Trophoblast cell (in vitro differentiated cells and primary cell): ENCODE data around the gene INTU.

Experiments used
- DNase-seq, 2 donors: peaks; one replicate each; pipeline ENCODE4 v3.0.0-alpha.2; 2016
- H2AFZ ChIP-seq: 2 replicates; pipeline ENCODE4 v1.6.1; 2013; ENCODE audit warnings: low read length, moderate library complexity, mild to moderate bottlenecking; ENCODE audit not compliant: insufficient read depth, poor library complexity
- H2AK5ac ChIP-seq: 2 replicates; pipeline ENCODE4 v1.6.1; 2013; ENCODE audit warnings: mild to moderate bottlenecking, low read length
- H2BK120ac ChIP-seq: 2 replicates; pipeline ENCODE4 v1.6.1; 2013; ENCODE audit warnings: low read length, mild to moderate bottlenecking, moderate library complexity; ENCODE audit not compliant: insufficient read depth, poor library complexity
- H2BK12ac ChIP-seq: 2 replicates; pipeline ENCODE4 v1.6.1; 2013; ENCODE audit warnings: mild to moderate bottlenecking, low read length, moderate library complexity
- H2BK5ac ChIP-seq: 2 replicates; pipeline ENCODE4 v1.6.1; 2013; ENCODE audit warnings: low read length, low read depth, moderate library complexity, mild to moderate bottlenecking; ENCODE audit not compliant: poor library complexity
- H3K14ac ChIP-seq: 2 replicates; pipeline ENCODE4 v1.6.1; 2013; ENCODE audit warnings: mild to moderate bottlenecking, low read length
- H3K18ac ChIP-seq: 2 replicates; pipeline ENCODE4 v1.6.1; 2013; ENCODE audit warnings: mild to moderate bottlenecking, low read length
- H3K23ac ChIP-seq: 2 replicates; pipeline ENCODE4 v1.6.1; 2013; ENCODE audit warnings: low read length
- H3K27ac ChIP-seq: 2 replicates; pipeline ENCODE4 v1.5.1; 2013; ENCODE audit warnings: low read depth, mild to moderate bottlenecking, inconsistent platforms, low read length, moderate library complexity
- H3K27me3 ChIP-seq: 2 replicates; pipeline ENCODE4 v1.6.1; 2013; ENCODE audit warnings: inconsistent platforms, mild to moderate bottlenecking, low read length, moderate library complexity; ENCODE audit not compliant: insufficient read depth
- H3K36me3 ChIP-seq, 2 experiments: 1 replicate in 1 of 2; 2 replicates in 1 of 2; pipeline ENCODE4 v1.6.1; 2013; ENCODE audit warnings: low read length in 2 of 2, mild to moderate bottlenecking in 2 of 2, moderate library complexity in 1 of 2; ENCODE audit not compliant: insufficient read depth in 2 of 2, control insufficient read depth in 1 of 2
- H3K4ac ChIP-seq: 2 replicates; pipeline ENCODE4 v1.6.1; 2013; ENCODE audit warnings: low read depth, mild to moderate bottlenecking, low read length, moderate library complexity
- H3K4me1 ChIP-seq, 2 experiments: 1 replicate in 1 of 2; 2 replicates in 1 of 2; pipeline ENCODE4 v1.6.1; 2013; ENCODE audit warnings: low read length in 2 of 2, mild to moderate bottlenecking in 2 of 2, moderate library complexity in 1 of 2; ENCODE audit not compliant: insufficient read depth in 2 of 2, control insufficient read depth in 1 of 2
- H3K4me2 ChIP-seq: 2 replicates; pipeline ENCODE4 v1.6.1; 2013; ENCODE audit warnings: inconsistent platforms, mild to moderate bottlenecking, low read length, moderate library complexity
- H3K4me3 ChIP-seq: 2 replicates; pipeline ENCODE4 v1.5.1; 2013; ENCODE audit warnings: mild to moderate bottlenecking, low read depth, low read length, inconsistent platforms
- H3K79me1 ChIP-seq: one replicate; pipeline ENCODE4 v1.6.1; 2013; ENCODE audit warnings: low read length
- H3K79me2 ChIP-seq: 2 replicates; pipeline ENCODE4 v1.6.1; 2013; ENCODE audit warnings: low read length, mild to moderate bottlenecking; ENCODE audit not compliant: control insufficient read depth, insufficient read depth, poor library complexity
- H3K9ac ChIP-seq: 2 replicates; pipeline ENCODE4 v1.6.1; 2013; ENCODE audit warnings: mild to moderate bottlenecking, low read length
- H3K9me3 ChIP-seq: 2 replicates; pipeline ENCODE4 v1.6.1; 2013; ENCODE audit warnings: low read depth, mild to moderate bottlenecking, control low read depth, inconsistent platforms, low read length; ENCODE audit not compliant: insufficient read depth
- H4K12ac ChIP-seq: 2 replicates; pipeline ENCODE4 v1.6.1; 2013; ENCODE audit warnings: low read depth, mild to moderate bottlenecking, low read length, moderate library complexity
- H4K8ac ChIP-seq: 2 replicates; pipeline ENCODE4 v1.6.1; 2013; ENCODE audit warnings: low read depth, mild to moderate bottlenecking, low read length, moderate library complexity
- H4K91ac ChIP-seq: one replicate; pipeline ENCODE4 v1.6.1; 2013; ENCODE audit warnings: low read depth, mild to moderate bottlenecking, low read length, moderate library complexity
- WGBS: extraction: QIAGEN DNeasy Blood & Tissue Kit; methylation state at CpG from one replicate; pipeline ENCODE4 v1.1.7; 2013; ENCODE audit warnings: missing lambda C conversion rate; ENCODE audit not compliant: insufficient read length, insufficient coverage; ENCODE audit errors: extremely low coverage; 5-methylcytosine and 5-hydroxymethylcytosine counted together

The INTU gene

DNA sequence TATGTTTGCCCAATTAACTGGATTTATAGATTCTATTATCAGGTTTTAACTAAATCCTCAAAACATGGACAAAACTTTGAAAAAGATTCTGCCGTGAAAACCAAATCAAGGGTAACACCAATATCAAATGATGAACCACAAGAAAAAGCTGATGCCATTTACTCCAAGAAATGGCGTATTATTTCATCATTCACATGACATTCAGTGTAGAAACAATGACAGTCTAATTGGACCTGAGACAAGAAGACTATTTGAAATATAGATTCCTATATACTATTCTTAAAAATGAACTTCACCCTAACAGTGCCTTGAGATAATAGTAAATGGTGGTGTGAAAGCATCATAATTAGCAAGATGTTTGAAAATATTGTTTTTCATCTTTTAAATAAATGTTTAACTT is 102.2 kb downstream of the INTU start:
- no peaks in the 10 kb centered on the region for H3K4me1 ChIP-seq
- no peak overlapping the region for H3K27ac ChIP-seq
- no peak overlapping the region for H3K4me2 ChIP-seq
- H2BK120ac ChIP-seq = no peak overlapping the region
- no peak overlapping the region for H4K12ac ChIP-seq
- no peak overlapping the region for H3K4me3 ChIP-seq
- DNase-seq = no peak
- H3K14ac ChIP-seq = no peak overlapping the region
- no peaks in the 10 kb centered on the region for H3K79me1 ChIP-seq
- H3K9me3 ChIP-seq = no peaks in the 10 kb centered on the region
- no peak overlapping the region for H3K23ac ChIP-seq
- no peak overlapping the region for H4K91ac ChIP-seq
- H3K9ac ChIP-seq = no peak overlapping the region
- no peaks in the 10 kb centered on the region for H3K79me2 ChIP-seq
- H4K8ac ChIP-seq = no peak overlapping the region
- no peak overlapping the region for H2AFZ ChIP-seq
- WGBS = no CpG with 5 or more reads among the region's 2 CpGs
- no peak overlapping the region for H3K4ac ChIP-seq
- H3K27me3 ChIP-seq = no peaks in the 10 kb centered on the region
- H2AK5ac ChIP-seq = no peak overlapping the region
- no peak overlapping the region for H2BK12ac ChIP-seq
- no peak overlapping the region for H2BK5ac ChIP-seq
- no peak overlapping the region for H3K18ac ChIP-seq
- no peaks in the 10 kb centered on the region for H3K36me3 ChIP-seq

DNA sequence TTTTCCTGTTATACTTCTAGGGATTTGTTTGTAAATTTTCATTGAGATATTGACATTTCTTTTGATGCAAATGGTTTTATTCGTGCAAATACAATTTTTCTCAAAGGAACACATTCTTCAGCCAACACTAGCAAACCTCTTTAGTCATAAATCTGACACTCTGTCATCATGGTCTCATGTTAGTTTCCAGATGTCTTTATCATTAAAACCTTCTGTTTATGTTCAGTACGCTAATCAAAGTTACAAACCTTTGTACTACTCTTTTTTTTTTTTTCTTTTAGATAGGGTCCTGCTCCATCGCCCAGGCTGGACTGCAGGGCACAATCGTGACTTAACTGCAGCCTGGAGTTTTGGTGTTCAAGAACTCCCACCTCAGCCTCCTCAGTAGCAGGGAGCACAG is 104.5 kb downstream of the INTU start:
- H3K14ac ChIP-seq = no peak overlapping the region
- no peak overlapping the region for H3K23ac ChIP-seq
- H3K79me2 ChIP-seq = no peaks in the 10 kb centered on the region
- H3K4me3 ChIP-seq = no peak overlapping the region
- H3K18ac ChIP-seq = no peak overlapping the region
- no peak for DNase-seq
- no peak overlapping the region for H3K27ac ChIP-seq
- H4K8ac ChIP-seq = no peak overlapping the region
- no peak overlapping the region for H4K12ac ChIP-seq
- no peak overlapping the region for H2AFZ ChIP-seq
- H3K9me3 ChIP-seq = peaks cover 4% of the 10 kb centered on the region
- no peak overlapping the region for H4K91ac ChIP-seq
- no peak overlapping the region for H3K9ac ChIP-seq
- no peak overlapping the region for H2BK120ac ChIP-seq
- no peaks in the 10 kb centered on the region for H3K4me1 ChIP-seq
- H3K27me3 ChIP-seq = no peaks in the 10 kb centered on the region
- H2AK5ac ChIP-seq = no peak overlapping the region
- no CpG with 5 or more reads among the region's 4 CpGs for WGBS
- H3K36me3 ChIP-seq = no peaks in the 10 kb centered on the region
- no peak overlapping the region for H2BK5ac ChIP-seq
- H3K79me1 ChIP-seq = no peaks in the 10 kb centered on the region
- no peak overlapping the region for H3K4me2 ChIP-seq
- H3K4ac ChIP-seq = no peak overlapping the region
- no peak overlapping the region for H2BK12ac ChIP-seq

DNA sequence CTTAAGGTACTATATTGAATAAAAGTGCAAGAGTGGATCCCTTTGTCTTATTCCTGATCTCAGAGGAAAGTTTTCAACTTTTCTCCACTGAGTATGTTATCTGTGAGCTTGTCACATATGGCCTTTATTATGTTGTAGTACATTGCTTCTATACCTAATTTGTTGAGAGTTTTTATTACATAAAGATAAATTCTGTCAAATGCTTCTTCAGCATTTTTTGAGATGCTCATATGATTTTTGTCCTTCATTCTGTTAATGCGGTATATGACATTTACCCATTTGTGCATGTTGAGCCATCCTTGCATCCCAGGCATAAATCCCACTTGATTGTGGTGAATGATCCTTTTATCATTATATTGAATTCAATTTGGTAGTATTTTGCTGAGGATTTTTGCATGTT is 108.5 kb downstream of the INTU start:
- H2BK5ac ChIP-seq = no peak overlapping the region
- peaks cover 4% of the 10 kb centered on the region for H3K9me3 ChIP-seq
- no peak overlapping the region for H2BK12ac ChIP-seq
- H3K4me3 ChIP-seq = no peak overlapping the region
- H3K4me1 ChIP-seq = no peaks in the 10 kb centered on the region
- H3K27ac ChIP-seq = no peak overlapping the region
- no peaks in the 10 kb centered on the region for H3K36me3 ChIP-seq
- H3K4ac ChIP-seq = no peak overlapping the region
- no peak overlapping the region for H2BK120ac ChIP-seq
- no peak overlapping the region for H2AFZ ChIP-seq
- H4K8ac ChIP-seq = no peak overlapping the region
- no peaks in the 10 kb centered on the region for H3K79me2 ChIP-seq
- no peaks in the 10 kb centered on the region for H3K27me3 ChIP-seq
- no peak overlapping the region for H3K23ac ChIP-seq
- no peak overlapping the region for H3K14ac ChIP-seq
- H4K91ac ChIP-seq = no peak overlapping the region
- no peak overlapping the region for H4K12ac ChIP-seq
- H3K4me2 ChIP-seq = no peak overlapping the region
- H3K79me1 ChIP-seq = no peaks in the 10 kb centered on the region
- DNase-seq = no peak
- WGBS = no CpG with 5 or more reads among the region's 1 CpG
- no peak overlapping the region for H2AK5ac ChIP-seq
- H3K18ac ChIP-seq = no peak overlapping the region
- no peak overlapping the region for H3K9ac ChIP-seq

DNA sequence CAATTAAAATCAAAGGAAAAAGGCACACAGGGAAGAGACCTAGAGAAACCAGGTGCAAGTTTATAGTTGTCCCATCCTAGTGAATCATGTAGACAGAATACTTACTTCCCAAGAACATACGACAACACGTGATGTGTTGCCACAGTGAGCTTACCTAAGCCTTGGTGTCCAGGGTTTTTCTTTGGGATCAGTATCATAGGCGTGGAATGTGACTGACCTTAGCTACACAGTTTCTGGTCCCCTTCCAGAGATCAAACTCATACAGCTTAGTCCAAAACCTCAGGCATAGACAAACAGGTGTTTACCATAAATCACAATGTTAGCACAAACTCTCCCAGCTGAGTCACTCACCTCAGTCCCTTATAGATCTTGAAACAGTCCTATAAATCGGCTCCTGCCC is 115.1 kb downstream of the INTU start:
- Histone ChIP-seq H2BK12ac (no peak overlapping the region), H3K79me2 (no peaks in the 10 kb centered on the region), H3K27me3 (no peaks in the 10 kb centered on the region), H3K4me3 (no peak overlapping the region), H4K8ac (no peak overlapping the region), H3K9ac (no peak overlapping the region), H2AFZ (no peak overlapping the region), H4K91ac (no peak overlapping the region), H3K4me2 (no peak overlapping the region), H3K27ac (no peak overlapping the region), H3K36me3 (no peaks in the 10 kb centered on the region), H4K12ac (no peak overlapping the region), H3K14ac (no peak overlapping the region), H3K4ac (no peak overlapping the region), H2BK120ac (no peak overlapping the region), H3K18ac (no peak overlapping the region), H3K9me3 (peaks cover 3% of the 10 kb centered on the region), H3K4me1 (no peaks in the 10 kb centered on the region), H2AK5ac (no peak overlapping the region), H2BK5ac (no peak overlapping the region), H3K79me1 (no peaks in the 10 kb centered on the region), H3K23ac (no peak overlapping the region)
- no peak for DNase-seq
- no CpG with 5 or more reads among the region's 4 CpGs for WGBS
